Gastroesophageal sphincter (tissue), 3 donors: ENCODE results near the gene FGD1.

Source experiments
- CTCF ChIP-seq, 4 experiments: fragments of 200-600 bp in 2 of 4; fragments of 450-650 bp in 2 of 4; sonication (generic) in 1 of 4; IDR thresholded peaks; one replicate each; pipeline ENCODE4 v1.5.1; 2017 to 2019; ENCODE audit warnings: antibody characterized with exemption in 4 of 4, mild to moderate bottlenecking in 2 of 4, moderate library complexity in 2 of 4
- POLR2A ChIP-seq, 2 donors: fragments of 450-650 bp; IDR thresholded peaks; one replicate each; pipeline ENCODE4 v1.6.1; 2017; ENCODE audit warnings: antibody characterized with exemption in 2 of 2, mild to moderate bottlenecking in 2 of 2, moderate library complexity in 1 of 2
- POLR2AphosphoS5 ChIP-seq: sonication (generic); formaldehyde crosslinking; IDR thresholded peaks from one replicate; pipeline ENCODE4 v1.6.1; 2017; ENCODE audit warnings: antibody characterized with exemption

- no peak for TF ChIP-seq CTCF (IDR thresholded peaks at IDR 0.05)
- no peak for TF ChIP-seq POLR2A (IDR thresholded peaks at IDR 0.05)
- TF ChIP-seq POLR2AphosphoS5 = no peak
These were observed 38.2 kb upstream of the FGD1 start for GRCh38 chrX:54534271-54534670.
